Measurements from ENCODE around the gene SEMA4B. TPM values are rescaled to one million over a fixed set of nuclear protein-coding genes. Genes with fewer than 3 reads are reported as not detected.

The SEMA4B gene
- total RNA-seq, 1 donor from 2014 or later = 18.9 TPM

- Mint-ChIP-seq H3K36me3 (ENCODE audit: low read depth) (peaks cover 50% of the 10 kb centered on the region), H3K27ac (peak overlapping the region; percentile 95), H3K4me1 (peaks cover 39% of the 10 kb centered on the region), H3K9me3 (no peaks in the 10 kb centered on the region), H3K27me3 (no peaks in the 10 kb centered on the region), H3K4me3 (peak overlapping the region; percentile 99)
- intact Hi-C loops (cut with micrococcal nuclease) = loop anchor here (2.0 to 10.0 kb wide), 5 partner anchors 90 to 701 kb away; partner anchors contain the start of genes AP3S2, HDDC3 and IQGAP1
- DNase-seq = peak; percentile 68
Observed at GRCh38 chr15:90232196-90232595, 31.1 kb downstream of the SEMA4B start.

GRCh38 chr15:90232941-90233386 is 31.8 kb downstream of the SEMA4B start:
- Mint-ChIP-seq H3K36me3 (ENCODE audit: low read depth) (peaks cover 47% of the 10 kb centered on the region), H3K4me3 (peak overlapping the region; percentile 99), H3K27ac (peak overlapping the region; percentile 95), H3K27me3 (no peaks in the 10 kb centered on the region), H3K9me3 (no peaks in the 10 kb centered on the region), H3K4me1 (peaks cover 39% of the 10 kb centered on the region)
- intact Hi-C loops (cut with micrococcal nuclease) = loop anchor here (2.0 to 10.0 kb wide), 5 partner anchors 91 to 700 kb away; partner anchors contain the start of genes AP3S2, HDDC3 and IQGAP1
- no peak for DNase-seq

DNA sequence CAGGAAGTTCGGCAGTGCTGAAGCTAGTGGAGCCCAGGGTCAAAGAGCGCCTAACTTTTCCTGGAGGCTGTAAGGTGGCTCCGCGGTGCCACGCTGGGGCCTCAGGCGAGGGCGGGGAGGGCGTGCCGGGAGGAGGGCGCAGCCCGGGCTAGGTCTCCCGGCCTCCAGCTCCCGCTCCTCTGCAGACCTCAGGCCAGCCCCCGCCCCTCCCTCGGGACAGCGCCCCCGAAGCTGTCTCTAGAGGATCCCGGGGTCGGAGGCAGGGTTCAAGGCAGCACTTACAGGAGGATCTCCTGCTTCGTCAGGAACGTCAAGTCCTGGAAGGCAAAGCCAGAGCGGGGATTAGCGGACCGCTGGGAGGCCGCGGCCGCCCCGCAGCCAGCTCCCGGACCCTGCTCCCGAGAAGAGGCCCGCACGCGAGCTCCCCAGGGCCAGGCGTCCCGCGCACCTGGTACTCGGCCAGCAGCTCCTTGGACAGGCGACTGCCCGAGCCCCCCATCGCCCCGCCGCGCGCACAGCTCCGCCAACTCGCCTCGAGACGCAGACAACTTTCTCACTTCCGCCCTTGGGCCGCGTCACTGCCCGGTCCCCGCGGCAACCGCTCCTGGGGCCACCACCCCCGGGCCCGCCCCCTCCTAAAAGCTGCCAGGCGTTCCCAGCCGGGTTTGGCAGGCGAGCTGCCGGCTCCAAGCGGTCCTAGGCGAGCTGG is 32.4 kb downstream of the SEMA4B start, which contains the start of gene CIB1:
Gene CIB1 (minus strand): TSS at position 555 of the 709 bp plus-strand sequence. CDS start 56 bp downstream, at position 499.
- peak within 1 kb of the TSS; percentile 95 for H3K27ac Mint-ChIP-seq
- H3K9me3 Mint-ChIP-seq = no peaks in the 10 kb centered on the region
- peak within 1 kb of the TSS; percentile 99 for H3K4me3 Mint-ChIP-seq
- intact Hi-C loops (cut with micrococcal nuclease) = loop anchor here (1.0 to 10.0 kb wide), 8 partner anchors 16 to 699 kb away; partner anchors contain the start of genes AP3S2, HDDC3, IQGAP1 and NGRN
- no peaks in the 10 kb centered on the region for H3K27me3 Mint-ChIP-seq
- H3K4me1 Mint-ChIP-seq = peaks cover 43% of the 10 kb centered on the region
- H3K36me3 Mint-ChIP-seq (ENCODE audit: low read depth) = peaks cover 51% of the 10 kb centered on the region
- DNase-seq = peak; percentile 99

GRCh38 chr15:90234096-90234988 is 33.2 kb downstream of the SEMA4B start, which contains the start of gene GDPGP1:
TSS of gene GDPGP1 (plus strand) at chr15:90234209. CDS start at chr15:90240909, 6,700 bp downstream.
- Mint-ChIP-seq H3K4me1 (peaks cover 46% of the 10 kb centered on the region), H3K36me3 (ENCODE audit: low read depth) (peaks cover 51% of the 10 kb centered on the region), H3K27me3 (no peaks in the 10 kb centered on the region), H3K27ac (peak within 1 kb of the TSS; percentile 95), H3K4me3 (peak within 1 kb of the TSS; percentile 99), H3K9me3 (no peaks in the 10 kb centered on the region)
- intact Hi-C loops (cut with micrococcal nuclease) = loop anchor here (1.0 to 10.0 kb wide), 7 partner anchors 15 to 340 kb away; partner anchors contain the start of genes AP3S2, IQGAP1, NGRN and SEMA4B
- DNase-seq = no peak

DNA sequence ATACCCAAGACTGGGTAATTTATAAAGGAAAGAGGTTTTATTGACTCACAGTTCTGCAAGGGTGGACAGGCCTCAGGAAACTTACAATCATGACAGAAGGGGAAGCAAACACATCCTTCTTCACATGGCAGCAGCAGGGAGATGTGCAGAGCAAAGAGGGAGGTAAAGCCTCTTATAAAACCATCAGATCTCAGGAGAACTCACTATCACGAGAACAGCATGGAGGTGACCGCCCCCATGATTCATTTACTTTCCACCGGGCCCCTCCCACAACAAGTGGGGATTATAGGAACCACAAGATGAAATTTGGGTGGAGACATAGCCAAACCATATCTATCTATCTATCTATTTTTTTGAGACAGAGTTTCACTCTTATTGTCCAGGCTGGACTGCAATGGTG is 38.2 kb downstream of the SEMA4B start:
- Mint-ChIP-seq H3K36me3 (ENCODE audit: low read depth) (peaks cover 31% of the 10 kb centered on the region), H3K4me1 (peaks cover 20% of the 10 kb centered on the region), H3K9me3 (no peaks in the 10 kb centered on the region), H3K27me3 (no peaks in the 10 kb centered on the region), H3K27ac (peak overlapping the region; percentile 17), H3K4me3 (no peak overlapping the region)
- DNase-seq = no peak
- intact Hi-C loops (cut with micrococcal nuclease) = loop anchor here (10.0 kb wide), 2 partner anchors 145 to 345 kb away; partner anchors contain the start of genes AP3S2 and IQGAP1

DNA sequence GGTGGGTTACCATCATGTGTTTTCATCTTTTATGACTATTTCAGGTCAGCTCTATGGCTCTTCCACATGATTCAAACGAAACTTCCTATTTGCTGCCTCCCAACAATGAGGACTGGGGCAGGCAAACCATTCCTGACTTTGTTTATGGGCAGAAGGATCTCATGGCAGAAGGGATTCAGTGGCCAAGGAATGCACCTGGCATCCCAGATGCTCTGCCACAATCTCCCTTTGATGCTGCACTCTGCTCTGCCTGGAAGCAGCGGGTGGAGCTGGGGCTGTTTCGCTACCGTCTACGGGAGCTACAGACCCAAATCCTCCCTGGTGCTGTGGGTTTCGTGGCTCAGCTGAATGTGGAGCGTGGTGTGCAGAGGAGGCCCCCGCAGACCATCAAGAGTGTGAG is 39.7 kb downstream of the SEMA4B start:
- Mint-ChIP-seq H3K4me3 (no peak overlapping the region), H3K36me3 (ENCODE audit: low read depth) (peaks cover 27% of the 10 kb centered on the region), H3K27ac (no peak overlapping the region), H3K4me1 (peaks cover 13% of the 10 kb centered on the region), H3K27me3 (no peaks in the 10 kb centered on the region), H3K9me3 (no peaks in the 10 kb centered on the region)
- no peak for DNase-seq
- intact Hi-C loops (cut with micrococcal nuclease) = no loop called here

DNA sequence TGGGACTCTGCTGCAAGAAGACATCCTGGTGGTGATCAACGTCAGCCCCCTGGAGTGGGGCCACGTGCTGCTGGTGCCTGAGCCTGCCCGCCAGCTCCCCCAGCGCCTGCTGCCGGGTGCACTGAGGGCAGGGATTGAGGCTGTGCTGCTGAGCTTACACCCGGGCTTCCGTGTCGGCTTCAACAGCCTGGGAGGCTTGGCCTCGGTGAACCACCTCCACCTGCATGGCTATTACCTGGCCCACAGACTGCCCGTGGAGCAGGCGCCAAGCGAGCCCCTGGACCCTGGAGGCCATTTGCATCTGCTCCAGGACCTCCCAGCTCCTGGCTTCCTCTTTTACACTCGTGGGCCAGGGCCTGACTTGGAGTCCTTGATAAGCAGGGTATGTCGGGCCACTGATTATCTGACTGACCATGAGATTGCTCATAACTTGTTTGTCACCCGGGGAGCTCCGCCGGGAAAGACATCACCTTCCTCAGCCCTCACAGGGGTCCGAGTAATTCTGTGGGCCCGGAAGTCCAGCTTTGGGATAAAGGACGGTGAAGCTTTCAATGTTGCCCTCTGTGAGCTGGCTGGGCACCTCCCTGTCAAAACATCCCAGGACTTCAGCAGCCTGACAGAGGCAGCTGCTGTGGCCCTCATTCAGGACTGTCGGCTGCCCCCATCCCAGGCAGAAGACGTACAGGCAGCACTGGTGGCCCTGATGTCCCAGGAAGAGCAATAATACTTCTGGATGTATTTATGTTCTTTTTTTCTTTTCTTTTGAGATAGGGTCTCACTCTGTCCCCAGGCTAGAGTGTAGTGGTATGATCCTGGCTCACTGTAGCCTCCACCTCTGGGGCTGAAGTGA is 40.4 kb downstream of the SEMA4B start:
- intact Hi-C loops (cut with micrococcal nuclease) = no loop called here
- Mint-ChIP-seq H3K4me3 (no peak overlapping the region), H3K9me3 (no peaks in the 10 kb centered on the region), H3K27me3 (no peaks in the 10 kb centered on the region), H3K36me3 (ENCODE audit: low read depth) (peaks cover 22% of the 10 kb centered on the region), H3K4me1 (peaks cover 10% of the 10 kb centered on the region), H3K27ac (no peak overlapping the region)
- DNase-seq = no peak

GRCh38 chr15:90243943-90244639 is 43.0 kb downstream of the SEMA4B start:
- peaks cover 11% of the 10 kb centered on the region for H3K36me3 Mint-ChIP-seq (ENCODE audit: low read depth)
- H3K9me3 Mint-ChIP-seq = no peaks in the 10 kb centered on the region
- no peak for DNase-seq
- no peaks in the 10 kb centered on the region for H3K27me3 Mint-ChIP-seq
- intact Hi-C loops (cut with micrococcal nuclease) = no loop called here
- no peak overlapping the region for H3K4me3 Mint-ChIP-seq
- H3K4me1 Mint-ChIP-seq = peaks cover 6% of the 10 kb centered on the region
- no peak overlapping the region for H3K27ac Mint-ChIP-seq

DNA sequence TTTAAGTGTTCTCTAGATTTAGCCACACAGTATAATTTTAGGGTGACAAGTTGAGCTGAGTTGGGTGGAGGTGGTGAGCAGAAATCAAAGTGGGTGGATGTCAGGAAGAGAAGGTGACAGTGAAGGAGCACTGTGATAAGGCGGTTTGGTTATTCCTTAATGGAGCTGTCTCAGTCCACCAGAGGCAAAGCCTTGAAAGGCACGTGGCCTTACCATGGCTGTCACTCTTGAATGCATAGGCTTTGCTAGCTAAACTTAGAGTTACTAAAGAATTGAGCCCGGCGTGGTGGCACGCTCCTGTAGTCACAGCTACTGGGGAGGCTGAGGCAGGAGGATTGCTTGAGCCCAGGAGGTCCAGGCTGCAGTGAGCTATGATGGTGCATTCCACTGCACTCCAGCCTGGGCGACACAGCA is 47.7 kb downstream of the SEMA4B start:
- Mint-ChIP-seq H3K27ac (no peak overlapping the region), H3K4me3 (peak overlapping the region; percentile 80), H3K27me3 (no peaks in the 10 kb centered on the region), H3K4me1 (peaks cover 10% of the 10 kb centered on the region), H3K9me3 (no peaks in the 10 kb centered on the region), H3K36me3 (ENCODE audit: low read depth) (peaks cover 4% of the 10 kb centered on the region)
- DNase-seq = no peak
- intact Hi-C loops (cut with micrococcal nuclease) = loop anchor here (1.0 kb wide), 1 partner anchor 14 kb away; the partner anchor contains the start of gene GDPGP1

- Mint-ChIP-seq H3K27me3 (no peaks in the 10 kb centered on the region), H3K4me1 (peaks cover 8% of the 10 kb centered on the region), H3K4me3 (peak within 1 kb of the TSS; percentile 80), H3K27ac (no peak within 1 kb of the TSS), H3K36me3 (ENCODE audit: low read depth) (peaks cover under 1% of the 10 kb centered on the region), H3K9me3 (no peaks in the 10 kb centered on the region)
- intact Hi-C loops (cut with micrococcal nuclease) = loop anchor here (1.0 kb wide), 1 partner anchor 15 kb away; the partner anchor contains the start of gene GDPGP1
- DNase-seq = peak; percentile 96
Observed at GRCh38 chr15:90249203-90249863, 48.2 kb downstream of the SEMA4B start, which contains the start of gene TTLL13. TSS of gene TTLL13 (plus strand) at chr15:90249556. CDS start at chr15:90250631, 1,075 bp downstream.

DNA sequence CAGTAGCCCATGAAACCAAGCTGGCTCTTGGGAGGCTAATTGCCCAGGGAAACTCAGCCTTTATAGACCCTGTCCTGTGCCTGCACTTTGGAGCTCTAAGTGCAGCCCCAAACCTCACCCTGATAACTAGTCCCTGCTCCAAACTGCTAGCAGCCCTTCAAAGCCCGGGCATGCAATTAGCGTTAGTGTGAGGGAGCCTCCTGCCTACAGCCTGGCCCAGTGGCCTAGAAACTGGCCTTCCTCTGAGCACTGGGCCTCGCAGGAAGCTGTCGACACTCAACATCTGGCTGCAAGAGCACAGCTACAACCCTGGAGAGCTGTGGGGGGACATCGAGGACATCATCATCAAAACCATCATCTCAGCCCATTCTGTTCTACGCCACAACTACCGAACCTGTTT is 56.6 kb downstream of the SEMA4B start:
- no peaks in the 10 kb centered on the region for H3K9me3 Mint-ChIP-seq
- peaks cover 1% of the 10 kb centered on the region for H3K36me3 Mint-ChIP-seq (ENCODE audit: low read depth)
- no peak for DNase-seq
- H3K4me3 Mint-ChIP-seq = no peak overlapping the region
- H3K27ac Mint-ChIP-seq = no peak overlapping the region
- intact Hi-C loops (cut with micrococcal nuclease) = no loop called here
- no peaks in the 10 kb centered on the region for H3K27me3 Mint-ChIP-seq
- peaks cover 4% of the 10 kb centered on the region for H3K4me1 Mint-ChIP-seq

DNA sequence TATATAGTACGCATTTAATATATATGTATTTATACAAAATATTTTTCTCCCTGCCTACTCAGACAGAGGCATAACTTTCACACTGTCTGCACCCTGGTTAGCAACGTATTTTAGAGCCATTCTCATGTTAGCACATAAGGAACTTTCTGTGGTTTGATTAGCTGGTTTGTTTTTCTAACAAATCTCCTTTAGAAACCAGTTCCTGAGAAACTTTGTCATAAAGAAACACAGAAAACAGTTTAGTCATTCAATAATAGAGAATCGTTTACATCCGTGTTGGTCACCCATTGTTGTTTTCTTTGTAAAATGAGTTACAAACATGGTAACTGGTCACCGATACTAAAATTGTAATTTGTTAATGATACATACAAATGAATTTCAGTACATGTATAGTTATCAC is 58.4 kb downstream of the SEMA4B start:
- no peak overlapping the region for H3K27ac Mint-ChIP-seq
- H3K4me1 Mint-ChIP-seq = peaks cover 9% of the 10 kb centered on the region
- H3K9me3 Mint-ChIP-seq = no peaks in the 10 kb centered on the region
- H3K36me3 Mint-ChIP-seq (ENCODE audit: low read depth) = peaks cover 2% of the 10 kb centered on the region
- no peaks in the 10 kb centered on the region for H3K27me3 Mint-ChIP-seq
- intact Hi-C loops (cut with micrococcal nuclease) = no loop called here
- H3K4me3 Mint-ChIP-seq = no peak overlapping the region
- no peak for DNase-seq
